Fibroblast of lung (primary cell): Measurements from ENCODE around the gene CHTOP. TPM values are rescaled to one million over a fixed set of nuclear protein-coding genes. Genes with fewer than 3 reads are reported as not detected.
"Not testable (repeated sequence)": the region's sequence is repeated elsewhere in the genome, so short reads cannot be mapped to it uniquely, and the experiment has no call there.

Experiments used
- DNase-seq, 2 donors: peaks; one replicate each; pipeline versions ENCODE4 v3.0.0 to v3.0.0-alpha.2; 2010; ENCODE audit warnings: low read depth in 2 of 2
- H2AFZ ChIP-seq: 2 replicates; pipeline ENCODE4 v1.5.1; 2012; ENCODE audit warnings: low read length, control low read depth, inconsistent platforms
- H3K27ac ChIP-seq: 2 replicates; pipeline ENCODE4 v1.5.1; 2011; ENCODE audit warnings: low read length, control low read depth; ENCODE audit not compliant: insufficient read depth
- H3K27me3 ChIP-seq: 2 replicates; pipeline ENCODE4 v1.5.1; 2011; ENCODE audit warnings: mild to moderate bottlenecking, low read length; ENCODE audit not compliant: control insufficient read depth, insufficient read depth
- H3K36me3 ChIP-seq: 2 replicates; pipeline ENCODE4 v1.5.1; 2011; ENCODE audit warnings: low read length; ENCODE audit not compliant: control insufficient read depth, insufficient read depth
- H3K4me1 ChIP-seq: 2 replicates; pipeline ENCODE4 v1.5.1; 2011; ENCODE audit warnings: low read length; ENCODE audit not compliant: control insufficient read depth, insufficient read depth; ENCODE audit errors: extremely low read depth
- H3K4me2 ChIP-seq: 2 replicates; pipeline ENCODE4 v1.5.1; 2011; ENCODE audit warnings: low read length, control low read depth; ENCODE audit not compliant: insufficient read depth; ENCODE audit errors: extremely low read depth
- H3K4me3 ChIP-seq, 4 experiments: fragments of 200-600 bp in 1 of 4; sonication (generic) in 1 of 4; replicated peaks in 1 of 4; 2 replicates each; pipeline ENCODE4 v1.5.1; 2011 to 2016; ENCODE audit warnings: low read length in 4 of 4, low read depth in 3 of 4, mild to moderate bottlenecking in 3 of 4, control low read depth in 2 of 4, inconsistent platforms in 1 of 4, mixed read lengths in 1 of 4; ENCODE audit not compliant: insufficient read depth in 1 of 4; ENCODE audit errors: control extremely low read depth in 1 of 4
- H3K79me2 ChIP-seq: 2 replicates; pipeline ENCODE4 v1.5.1; 2012; ENCODE audit warnings: mild to moderate bottlenecking, low read length, inconsistent platforms; ENCODE audit not compliant: control insufficient read depth, insufficient read depth
- H3K9ac ChIP-seq: 2 replicates; pipeline ENCODE4 v1.5.1; 2011; ENCODE audit warnings: mild to moderate bottlenecking, low read length, control low read depth; ENCODE audit not compliant: insufficient read depth
- H3K9me3 ChIP-seq: 2 replicates; pipeline ENCODE4 v1.5.1; 2012; ENCODE audit warnings: low read depth, low read length; ENCODE audit not compliant: control insufficient read depth, insufficient read depth
- H4K20me1 ChIP-seq: 2 replicates; pipeline ENCODE4 v1.5.1; 2011; ENCODE audit warnings: low read length; ENCODE audit not compliant: control insufficient read depth, insufficient read depth; ENCODE audit errors: extremely low read depth
- CTCF ChIP-seq, 2 donors: IDR thresholded peaks in 1 of 2; conservative IDR thresholded peaks in 1 of 2; 1 replicate in 1 of 2; 2 replicates in 1 of 2; pipeline ENCODE4 v1.5.1; 2011 to 2012; ENCODE audit warnings: low read length in 2 of 2, control low read depth in 1 of 2, inconsistent platforms in 1 of 2, low read depth in 1 of 2, mild to moderate bottlenecking in 1 of 2
- EZH2 ChIP-seq: IDR thresholded peaks from 2 replicates; pipeline ENCODE4 v1.5.1; 2012; ENCODE audit warnings: low read length, control low read depth, mild to moderate bottlenecking; ENCODE audit errors: missing control alignments
- polyA plus RNA-seq, 2 donors: library from polyadenylated mRNA; depleted of rRNA in 1 of 2; stranded (reverse) in 1 of 2; unstranded in 1 of 2; fragments of >200 nt; gene quantifications; 2 replicates each; pipeline ENCODE4 v1.2.1, GENCODE V29; 2011 to 2012; ENCODE audit warnings: missing spikeins in 1 of 2
- total RNA-seq: library from RNA; depleted of rRNA; stranded (reverse); fragments of >200 nt; gene quantifications from 2 replicates; pipeline ENCODE4 v1.2.1, GENCODE V29; 2014

Gene CHTOP
- total and polyA plus RNA-seq, 2 donors (not counting 1 experiment from before 2014, with no cell fraction given) = 34.0 to 47.6 TPM

GRCh38 chr1:153638261-153638660 lies 4.4 kb downstream of the CHTOP start:
- TF ChIP-seq CTCF (conservative IDR thresholded peaks at IDR 0.05 in 1 of 2, IDR thresholded peaks at IDR 0.05 in 1 of 2; ENCODE audit: low read depth in 1 of 2, low read length in 2 of 2) (no peak), EZH2 (no peak)
- Histone ChIP-seq H3K9ac (no peak overlapping the region), H3K9me3 (no peaks in the 10 kb centered on the region), H3K27ac (no peak overlapping the region), H3K27me3 (no peaks in the 10 kb centered on the region), H3K4me1 (peaks cover 4% of the 10 kb centered on the region), H3K36me3 (peaks cover 26% of the 10 kb centered on the region), H2AFZ (no peak overlapping the region), H4K20me1 (no peaks in the 10 kb centered on the region), H3K4me3 (no peak overlapping the region), H3K4me2 (no peak overlapping the region), H3K79me2 (peaks cover 35% of the 10 kb centered on the region)
- DNase-seq = no peak

- no peaks in the 10 kb centered on the region for H3K9me3 ChIP-seq
- no peaks in the 10 kb centered on the region for H3K4me1 ChIP-seq
- no peak overlapping the region for H3K4me3 ChIP-seq
- H3K79me2 ChIP-seq = peaks cover 35% of the 10 kb centered on the region
- no peak for TF ChIP-seq EZH2
- no peak for TF ChIP-seq CTCF (conservative IDR thresholded peaks at IDR 0.05 in 1 of 2, IDR thresholded peaks at IDR 0.05 in 1 of 2; ENCODE audit: low read depth in 1 of 2, low read length in 2 of 2)
- no peaks in the 10 kb centered on the region for H4K20me1 ChIP-seq
- H3K27me3 ChIP-seq = no peaks in the 10 kb centered on the region
- no peak overlapping the region for H3K27ac ChIP-seq
- H3K36me3 ChIP-seq = peaks cover 28% of the 10 kb centered on the region
- no peak overlapping the region for H3K4me2 ChIP-seq
- H3K9ac ChIP-seq = no peak overlapping the region
- H2AFZ ChIP-seq = no peak overlapping the region
- DNase-seq = no peak
Observed at GRCh38 chr1:153639280-153639679, 5.4 kb downstream of the CHTOP start.

GRCh38 chr1:153640213-153640612 lies 6.3 kb downstream of the CHTOP start:
- H2AFZ ChIP-seq, H3K4me3 ChIP-seq, H4K20me1 ChIP-seq, H3K27me3 ChIP-seq, H3K4me1 ChIP-seq, H3K4me2 ChIP-seq, DNase-seq, H3K27ac ChIP-seq, H3K9me3 ChIP-seq, H3K9ac ChIP-seq: not testable (repeated sequence)
- H3K36me3 ChIP-seq = peaks cover 31% of the 10 kb centered on the region
- peaks cover 27% of the 10 kb centered on the region for H3K79me2 ChIP-seq
